Stimulated activated CD8-positive, alpha-beta memory T cell treated with anti-CD3 and anti-CD28 coated beads, Interleukin-4, amount 100 ng/mL, for 1 hour (primary cell): ENCODE data around the gene GEMIN2.
"Not testable (repeated sequence)": the region's sequence is repeated elsewhere in the genome, so short reads cannot be mapped to it uniquely, and the experiment has no call there.

Source experiments
- DNase-seq, 2 donors: peaks; one replicate each; pipeline ENCODE4 v3.0.0-alpha.2; 2020; ENCODE audit warnings: low read depth in 2 of 2, low spot score in 1 of 2

GEMIN2 gene

GRCh38 chr14:39109893-39110715 lies 4.0 kb upstream of the GEMIN2 start:
- DNase-seq = no peak

- no peak for DNase-seq
These were observed 444 bp upstream of the GEMIN2 start for GRCh38 chr14:39113685-39114072.

GRCh38 chr14:39122330-39123138 lies 8.4 kb downstream of the GEMIN2 start:
- no peak for DNase-seq

- DNase-seq = not testable (repeated sequence)
These were observed 23.7 kb downstream of the GEMIN2 start for GRCh38 chr14:39137835-39138234.

GRCh38 chr14:39138440-39138839 lies 24.3 kb downstream of the GEMIN2 start:
- DNase-seq = no peak

GRCh38 chr14:39140170-39140569 lies 26.0 kb downstream of the GEMIN2 start:
- DNase-seq = no peak

- DNase-seq = not testable (repeated sequence)
These were observed 27.5 kb downstream of the GEMIN2 start for GRCh38 chr14:39141623-39142022.

GRCh38 chr14:39143226-39143625 lies 29.1 kb downstream of the GEMIN2 start:
- not testable (repeated sequence) for DNase-seq

- DNase-seq = no peak
These were observed 31.3 kb downstream of the GEMIN2 start for GRCh38 chr14:39145266-39145966.

- DNase-seq = no peak
These were observed 40.6 kb downstream of the GEMIN2 start for GRCh38 chr14:39154594-39155189.

- DNase-seq = no peak
These were observed 43.4 kb downstream of the GEMIN2 start for GRCh38 chr14:39157491-39157890.

- no peak for DNase-seq
These were observed 44.2 kb downstream of the GEMIN2 start for GRCh38 chr14:39158222-39158858.

GRCh38 chr14:39160494-39160893 lies 46.4 kb downstream of the GEMIN2 start:
- DNase-seq = no peak

GRCh38 chr14:39167797-39168320 lies 53.7 kb downstream of the GEMIN2 start:
- not testable (repeated sequence) for DNase-seq

GRCh38 chr14:39168591-39168990 lies 54.5 kb downstream of the GEMIN2 start:
- no peak for DNase-seq

GRCh38 chr14:39169541-39169900 lies 55.4 kb downstream of the GEMIN2 start:
- DNase-seq = no peak

- no peak for DNase-seq
These were observed 59.1 kb downstream of the GEMIN2 start for GRCh38 chr14:39173198-39173597.

- peak; percentile 89 to 92 for DNase-seq
These were observed 60.7 kb downstream of the GEMIN2 start, which contains the start of gene PNN for GRCh38 chr14:39174560-39175444. TSS of gene PNN (plus strand) at chr14:39175254. CDS start at chr14:39175280, 26 bp downstream.
